ENCODE results near the gene PDE2A. TPM values are rescaled to one million over a fixed set of nuclear protein-coding genes. Genes with fewer than 3 reads are reported as not detected.

Gene PDE2A
- total RNA-seq, 2 donors from 2014 or later = 40.9 to 41.6 TPM

GRCh38 chr11:72671152-72672099, 2.8 kb downstream of the PDE2A start:
- intact Hi-C loops (cut with DNase I) = no loop called here
- ATAC-seq = no peak
- no peak for DNase-seq

GRCh38 chr11:72670041-72670440, 4.2 kb downstream of the PDE2A start:
- intact Hi-C loops (cut with DNase I) = no loop called here
- no peak for ATAC-seq
- no peak for DNase-seq

- intact Hi-C loops (cut with DNase I) = no loop called here
- ATAC-seq (no peak), DNase-seq (no peak)
These were observed 4.7 kb downstream of the PDE2A start for GRCh38 chr11:72669527-72669926.

- DNase-seq (no peak), ATAC-seq (no peak)
- intact Hi-C loops (cut with DNase I) = no loop called here
These were observed 5.4 kb downstream of the PDE2A start for GRCh38 chr11:72668629-72669347.

- no peak for ATAC-seq
- no peak for DNase-seq
- intact Hi-C loops (cut with DNase I) = no loop called here
These were observed 8.2 kb downstream of the PDE2A start for GRCh38 chr11:72665911-72666472.

- ATAC-seq = no peak
- DNase-seq = no peak
- intact Hi-C loops (cut with DNase I) = no loop called here
These were observed 12.2 kb downstream of the PDE2A start for GRCh38 chr11:72662036-72662435.

GRCh38 chr11:72661486-72661885, 12.7 kb downstream of the PDE2A start:
- no peak for ATAC-seq
- intact Hi-C loops (cut with DNase I) = no loop called here
- DNase-seq = no peak

GRCh38 chr11:72658989-72659640, 15.1 kb downstream of the PDE2A start:
- ATAC-seq (no peak), DNase-seq (no peak)
- intact Hi-C loops (cut with DNase I) = no loop called here

GRCh38 chr11:72657411-72658100, 16.7 kb downstream of the PDE2A start:
- no peak for DNase-seq
- intact Hi-C loops (cut with DNase I) = no loop called here
- no peak for ATAC-seq

- DNase-seq (no peak), ATAC-seq (no peak)
- intact Hi-C loops (cut with DNase I) = no loop called here
These were observed 18.2 kb downstream of the PDE2A start for GRCh38 chr11:72655896-72656464.

GRCh38 chr11:72655014-72655413, 19.2 kb downstream of the PDE2A start:
- intact Hi-C loops (cut with DNase I) = no loop called here
- ATAC-seq = no peak

GRCh38 chr11:72653649-72654048, 20.6 kb downstream of the PDE2A start:
- ATAC-seq = no peak
- no peak for DNase-seq
- intact Hi-C loops (cut with DNase I) = no loop called here

More at GRCh38 chr11:72655014-72655413, 19.2 kb downstream of the PDE2A start:
- no peak for DNase-seq

- no peak for ATAC-seq
- no peak for DNase-seq
- intact Hi-C loops (cut with DNase I) = no loop called here
These were observed 21.2 kb downstream of the PDE2A start for GRCh38 chr11:72652873-72653630.

GRCh38 chr11:72652133-72652532, 22.1 kb downstream of the PDE2A start:
- DNase-seq (no peak), ATAC-seq (no peak)
- intact Hi-C loops (cut with DNase I) = no loop called here

- ATAC-seq (no peak), DNase-seq (no peak)
- intact Hi-C loops (cut with DNase I) = loop anchor here in 1 of 2 donors (10.0 kb wide), 1 partner anchor 175 kb away; no protein-coding TSS in a partner anchor
These were observed 24.8 kb downstream of the PDE2A start for GRCh38 chr11:72649215-72649976.

GRCh38 chr11:72648384-72649136, 25.7 kb downstream of the PDE2A start:
- ATAC-seq (no peak), DNase-seq (no peak)
- intact Hi-C loops (cut with DNase I) = loop anchor here in 1 of 2 donors (10.0 kb wide), 1 partner anchor 174 kb away; no protein-coding TSS in a partner anchor
